ENCODE measurements around the gene TIMM17B. TPM values are rescaled to one million over a fixed set of nuclear protein-coding genes. Genes with fewer than 3 reads are reported as not detected.

TIMM17B gene
- total RNA-seq, 1 donor from 2014 or later: 72.2 TPM

- H3K27me3 Mint-ChIP-seq (ENCODE audit: insufficient read depth): no peaks in the 10 kb centered on the region
- peaks cover 40% of the 10 kb centered on the region for H3K36me3 Mint-ChIP-seq (ENCODE audit: low read depth)
- intact Hi-C loops (cut with micrococcal nuclease): loop anchor here (10.0 kb wide), 1 partner anchor 1279 kb away; the partner anchor contains the start of genes ELK1 and UXT
- peak overlapping the region; percentile 64 for H3K4me3 Mint-ChIP-seq
- peak overlapping the region; percentile 94 for H3K27ac Mint-ChIP-seq
- DNase-seq (ENCODE audit: low spot score): no peak
- no peaks in the 10 kb centered on the region for H3K9me3 Mint-ChIP-seq
- peaks cover 51% of the 10 kb centered on the region for H3K4me1 Mint-ChIP-seq (ENCODE audit: low read depth)
These were observed 36.2 kb upstream of the TIMM17B start for GRCh38 chrX:48933757-48934156.

GRCh38 chrX:48927736-48928382 lies 30.3 kb upstream of the TIMM17B start:
- intact Hi-C loops (cut with micrococcal nuclease): no loop called here
- no peaks in the 10 kb centered on the region for H3K9me3 Mint-ChIP-seq
- no peak overlapping the region for H3K27ac Mint-ChIP-seq
- no peak overlapping the region for H3K4me3 Mint-ChIP-seq
- no peaks in the 10 kb centered on the region for H3K27me3 Mint-ChIP-seq (ENCODE audit: insufficient read depth)
- peaks cover 13% of the 10 kb centered on the region for H3K4me1 Mint-ChIP-seq (ENCODE audit: low read depth)
- peaks cover 29% of the 10 kb centered on the region for H3K36me3 Mint-ChIP-seq (ENCODE audit: low read depth)
- DNase-seq (ENCODE audit: low spot score): no peak

- intact Hi-C loops (cut with micrococcal nuclease): no loop called here
- peaks cover 12% of the 10 kb centered on the region for H3K4me1 Mint-ChIP-seq (ENCODE audit: low read depth)
- DNase-seq (ENCODE audit: low spot score): no peak
These were observed 29.6 kb upstream of the TIMM17B start for GRCh38 chrX:48927123-48927522.

GRCh38 chrX:48924270-48924669 lies 26.7 kb upstream of the TIMM17B start:
- H3K4me1 Mint-ChIP-seq (ENCODE audit: low read depth): peaks cover 28% of the 10 kb centered on the region
- peak overlapping the region; percentile 57 for H3K27ac Mint-ChIP-seq
- H3K4me3 Mint-ChIP-seq: peak overlapping the region; percentile 40
- intact Hi-C loops (cut with micrococcal nuclease): no loop called here
- no peak for DNase-seq (ENCODE audit: low spot score)
- H3K27me3 Mint-ChIP-seq (ENCODE audit: insufficient read depth): no peaks in the 10 kb centered on the region
- H3K36me3 Mint-ChIP-seq (ENCODE audit: low read depth): peaks cover 34% of the 10 kb centered on the region
- no peaks in the 10 kb centered on the region for H3K9me3 Mint-ChIP-seq

More at GRCh38 chrX:48927123-48927522, 29.6 kb upstream of the TIMM17B start:
- peaks cover 29% of the 10 kb centered on the region for H3K36me3 Mint-ChIP-seq (ENCODE audit: low read depth)
- no peaks in the 10 kb centered on the region for H3K27me3 Mint-ChIP-seq (ENCODE audit: insufficient read depth)
- no peak overlapping the region for H3K4me3 Mint-ChIP-seq
- no peaks in the 10 kb centered on the region for H3K9me3 Mint-ChIP-seq
- H3K27ac Mint-ChIP-seq: no peak overlapping the region

- Mint-ChIP-seq H3K27ac (peak overlapping the region; percentile 57), H3K27me3 (ENCODE audit: insufficient read depth) (no peaks in the 10 kb centered on the region), H3K4me3 (no peak overlapping the region), H3K9me3 (no peaks in the 10 kb centered on the region), H3K4me1 (ENCODE audit: low read depth) (peaks cover 28% of the 10 kb centered on the region), H3K36me3 (ENCODE audit: low read depth) (peaks cover 34% of the 10 kb centered on the region)
- intact Hi-C loops (cut with micrococcal nuclease): no loop called here
- DNase-seq (ENCODE audit: low spot score): no peak
These were observed 26.2 kb upstream of the TIMM17B start for GRCh38 chrX:48923771-48924170.

GRCh38 chrX:48920718-48921104 lies 23.1 kb upstream of the TIMM17B start:
- Mint-ChIP-seq H3K27me3 (ENCODE audit: insufficient read depth) (no peaks in the 10 kb centered on the region), H3K9me3 (no peaks in the 10 kb centered on the region), H3K4me1 (ENCODE audit: low read depth) (peaks cover 32% of the 10 kb centered on the region), H3K27ac (peak overlapping the region; percentile 97), H3K36me3 (ENCODE audit: low read depth) (peaks cover 43% of the 10 kb centered on the region), H3K4me3 (peak overlapping the region; percentile 98)
- intact Hi-C loops (cut with micrococcal nuclease): no loop called here
- no peak for DNase-seq (ENCODE audit: low spot score)

- Mint-ChIP-seq H3K27me3 (ENCODE audit: insufficient read depth) (no peaks in the 10 kb centered on the region), H3K9me3 (no peaks in the 10 kb centered on the region), H3K4me3 (peak overlapping the region; percentile 98), H3K36me3 (ENCODE audit: low read depth) (peaks cover 42% of the 10 kb centered on the region), H3K27ac (peak overlapping the region; percentile 97), H3K4me1 (ENCODE audit: low read depth) (peaks cover 29% of the 10 kb centered on the region)
- DNase-seq (ENCODE audit: low spot score): no peak
- intact Hi-C loops (cut with micrococcal nuclease): loop anchor here (1.0 to 10.0 kb wide), 10 partner anchors 17 to 398 kb away; partner anchors contain the start of genes EBP, GRIPAP1, HDAC6 and MAGIX
These were observed 22.6 kb upstream of the TIMM17B start for GRCh38 chrX:48919947-48920717.

- Mint-ChIP-seq H3K4me3 (peak overlapping the region; percentile 98), H3K4me1 (ENCODE audit: low read depth) (peaks cover 34% of the 10 kb centered on the region), H3K36me3 (ENCODE audit: low read depth) (peaks cover 47% of the 10 kb centered on the region), H3K27me3 (ENCODE audit: insufficient read depth) (no peaks in the 10 kb centered on the region), H3K27ac (peak overlapping the region; percentile 97), H3K9me3 (no peaks in the 10 kb centered on the region)
- intact Hi-C loops (cut with micrococcal nuclease): loop anchor here (1.0 to 10.0 kb wide), 10 partner anchors 18 to 397 kb away; partner anchors contain the start of genes EBP, GRIPAP1, HDAC6 and MAGIX
- DNase-seq (ENCODE audit: low spot score): no peak
These were observed 21.8 kb upstream of the TIMM17B start for GRCh38 chrX:48919360-48919841.

- peaks cover 34% of the 10 kb centered on the region for H3K4me1 Mint-ChIP-seq (ENCODE audit: low read depth)
- peak within 1 kb of the TSS; percentile 97 for H3K27ac Mint-ChIP-seq
- H3K36me3 Mint-ChIP-seq (ENCODE audit: low read depth): peaks cover 48% of the 10 kb centered on the region
- DNase-seq (ENCODE audit: low spot score): peak; percentile 89
- H3K9me3 Mint-ChIP-seq: no peaks in the 10 kb centered on the region
- H3K4me3 Mint-ChIP-seq: peak within 1 kb of the TSS; percentile 98
- H3K27me3 Mint-ChIP-seq (ENCODE audit: insufficient read depth): no peaks in the 10 kb centered on the region
- intact Hi-C loops (cut with micrococcal nuclease): loop anchor here (1.0 to 10.0 kb wide), 10 partner anchors 19 to 396 kb away; partner anchors contain the start of genes EBP, GRIPAP1, HDAC6 and MAGIX
These were observed 21.2 kb upstream of the TIMM17B start, which contains the start of gene PIM2 for GRCh38 chrX:48918643-48919340. Gene PIM2, minus strand, starts transcription at chrX:48919024. Its CDS starts 190 bp downstream, at chrX:48918834.

GRCh38 chrX:48918301-48918642 lies 20.7 kb upstream of the TIMM17B start:
- H3K9me3 Mint-ChIP-seq: no peaks in the 10 kb centered on the region
- H3K27me3 Mint-ChIP-seq (ENCODE audit: insufficient read depth): no peaks in the 10 kb centered on the region

GRCh38 chrX:48917139-48918001 lies 19.8 kb upstream of the TIMM17B start:
- Mint-ChIP-seq H3K4me3 (peak overlapping the region; percentile 98), H3K4me1 (ENCODE audit: low read depth) (peaks cover 35% of the 10 kb centered on the region), H3K27ac (peak overlapping the region; percentile 97), H3K9me3 (no peaks in the 10 kb centered on the region), H3K36me3 (ENCODE audit: low read depth) (peaks cover 56% of the 10 kb centered on the region), H3K27me3 (ENCODE audit: insufficient read depth) (no peaks in the 10 kb centered on the region)
- intact Hi-C loops (cut with micrococcal nuclease): loop anchor here (1.0 to 10.0 kb wide), 7 partner anchors 26 to 395 kb away; partner anchors contain the start of genes EBP, GRIPAP1, MAGIX and SUV39H1
- DNase-seq (ENCODE audit: low spot score): peak; percentile 87

More at GRCh38 chrX:48918301-48918642, 20.7 kb upstream of the TIMM17B start:
- Mint-ChIP-seq H3K27ac (peak overlapping the region; percentile 97), H3K4me3 (peak overlapping the region; percentile 98), H3K36me3 (ENCODE audit: low read depth) (peaks cover 53% of the 10 kb centered on the region), H3K4me1 (ENCODE audit: low read depth) (peaks cover 35% of the 10 kb centered on the region)
- intact Hi-C loops (cut with micrococcal nuclease): loop anchor here (5.0 to 10.0 kb wide), 4 partner anchors 84 to 396 kb away; partner anchors contain the start of genes EBP, GRIPAP1 and MAGIX
- DNase-seq (ENCODE audit: low spot score): no peak

All from activated T-helper 1 cell treated with anti-CD3 and anti-CD28 coated beads, Interleukin-12 subunit alpha, Interleukin-12 subunit beta, Interleukin-2, Interleukin-4 antibody, amounts not matched to agents 30 ng/mL and 10 ng/mL and 1 ng/mL, durations not matched to agents 14 hours and 24 hours and 36 hours (primary cell).